ENCODE results near the gene ZDHHC12. TPM values are rescaled to one million over a fixed set of nuclear protein-coding genes. Genes with fewer than 3 reads are reported as not detected.

Gene ZDHHC12
- total RNA-seq, 1 experiment from 2014 or later, result 57.6 TPM

DNA sequence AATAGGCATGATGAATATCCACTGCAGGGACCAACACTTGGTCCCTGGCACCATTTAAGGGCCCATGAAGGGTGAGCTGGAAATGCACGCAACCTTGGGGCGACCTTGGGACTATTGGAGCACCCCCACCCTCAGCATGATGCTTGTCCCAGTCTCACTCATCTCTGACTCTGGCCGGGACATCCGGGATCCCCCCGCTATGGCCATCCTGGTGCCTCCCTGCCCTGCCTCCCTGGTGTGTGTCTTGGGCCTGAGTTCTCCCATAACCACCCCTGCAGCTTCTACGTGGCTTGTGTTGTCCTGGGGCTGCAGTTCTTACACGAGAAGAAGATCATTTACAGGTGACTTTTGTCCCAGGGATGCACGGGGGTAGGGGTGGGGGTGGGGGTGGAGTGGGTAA is 5.9 kb downstream of the ZDHHC12 start:
- TF ChIP-seq YY1 (IDR thresholded peaks at IDR 0.05; ENCODE audit: extremely low read depth, insufficient replicate concordance, low read depth, low read length), result no peak
- TF ChIP-seq FOSL1 (IDR thresholded peaks at IDR 0.05; ENCODE audit: low read depth), result no peak
- no peak for TF ChIP-seq POLR2A (IDR thresholded peaks at IDR 0.05; ENCODE audit: borderline replicate concordance, extremely low read depth, insufficient read depth, insufficient read length)
- no peak for TF ChIP-seq EGR1 (IDR thresholded peaks at IDR 0.05; ENCODE audit: low read depth)
- TF ChIP-seq SIN3A (IDR thresholded peaks at IDR 0.05; ENCODE audit: low read depth), result no peak
- TF ChIP-seq POLR2AphosphoS5 (IDR thresholded peaks at IDR 0.05; ENCODE audit: low read depth, low read length), result no peak
- no peak for TF ChIP-seq CEBPB (IDR thresholded peaks at IDR 0.05; ENCODE audit: low read depth)
- no peak for TF ChIP-seq ZFX (IDR thresholded peaks at IDR 0.05)
- no peak for TF ChIP-seq ZNF274 (IDR thresholded peaks at IDR 0.05; ENCODE audit: low read depth, low read length)
- no peak for TF ChIP-seq CBX3 (IDR thresholded peaks at IDR 0.05; ENCODE audit: low read depth)
- no peak for TF ChIP-seq ELF1 (IDR thresholded peaks at IDR 0.05; ENCODE audit: borderline replicate concordance, low read depth)
- TF ChIP-seq, protein P1, sequence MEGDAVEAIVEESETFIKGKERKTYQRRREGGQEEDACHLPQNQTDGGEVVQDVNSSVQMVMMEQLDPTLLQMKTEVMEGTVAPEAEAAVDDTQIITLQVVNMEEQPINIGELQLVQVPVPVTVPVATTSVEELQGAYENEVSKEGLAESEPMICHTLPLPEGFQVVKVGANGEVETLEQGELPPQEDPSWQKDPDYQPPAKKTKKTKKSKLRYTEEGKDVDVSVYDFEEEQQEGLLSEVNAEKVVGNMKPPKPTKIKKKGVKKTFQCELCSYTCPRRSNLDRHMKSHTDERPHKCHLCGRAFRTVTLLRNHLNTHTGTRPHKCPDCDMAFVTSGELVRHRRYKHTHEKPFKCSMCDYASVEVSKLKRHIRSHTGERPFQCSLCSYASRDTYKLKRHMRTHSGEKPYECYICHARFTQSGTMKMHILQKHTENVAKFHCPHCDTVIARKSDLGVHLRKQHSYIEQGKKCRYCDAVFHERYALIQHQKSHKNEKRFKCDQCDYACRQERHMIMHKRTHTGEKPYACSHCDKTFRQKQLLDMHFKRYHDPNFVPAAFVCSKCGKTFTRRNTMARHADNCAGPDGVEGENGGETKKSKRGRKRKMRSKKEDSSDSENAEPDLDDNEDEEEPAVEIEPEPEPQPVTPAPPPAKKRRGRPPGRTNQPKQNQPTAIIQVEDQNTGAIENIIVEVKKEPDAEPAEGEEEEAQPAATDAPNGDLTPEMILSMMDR (IDR thresholded peaks at IDR 0.05 in 2 of 3, conservative IDR thresholded peaks at IDR 0.05 in 1 of 3; ENCODE audit: borderline replicate concordance in 1 of 3, insufficient read depth in 1 of 3, low read depth in 2 of 3, low read length in 2 of 3), result no peak
- TF ChIP-seq JUND (IDR thresholded peaks at IDR 0.05), result no peak
- H3K27me3 ChIP-seq (ENCODE audit: insufficient read depth, low read length), result no peaks in the 10 kb centered on the region
- H3K9ac ChIP-seq (ENCODE audit: low read length), result no peak overlapping the region
- peaks cover 2% of the 10 kb centered on the region; the same call in 1 of the 2 replicates for H3K79me2 ChIP-seq (ENCODE audit: insufficient read depth, low read length)
- no peak overlapping the region for H3K27ac ChIP-seq (ENCODE audit: low read depth, low read length)
- peaks cover 4 to 5% of the 10 kb centered on the region in 2 experiments; a peak in 3 of 4 replicates for H3K36me3 ChIP-seq (ENCODE audit: control insufficient read depth in 1 of 2, insufficient read depth in 2 of 2, low read length in 2 of 2)
- H4K20me1 ChIP-seq (ENCODE audit: insufficient read depth), result no peaks in the 10 kb centered on the region
- H3K9me2 ChIP-seq (ENCODE audit: insufficient read depth), result no peaks in the 10 kb centered on the region
- intact Hi-C loops (cut with micrococcal nuclease), result no loop called here
- H2AFZ ChIP-seq (ENCODE audit: low read depth, low read length, poor library complexity, severe bottlenecking), result no peak overlapping the region
- DNase-seq (ENCODE audit: low read depth, low spot score) (no peak), ATAC-seq (no peak)
- no peaks in the 10 kb centered on the region for H3K9me3 ChIP-seq (ENCODE audit: control insufficient read depth in 1 of 2, insufficient read depth in 1 of 2, low read depth in 1 of 2, low read length in 2 of 2)
- H3K4me1 ChIP-seq (ENCODE audit: control insufficient read depth in 1 of 2, insufficient read depth in 2 of 2, low read length in 2 of 2), result peaks cover 5 to 11% of the 10 kb centered on the region in 2 experiments
- ChIA-PET POLR2A (no interaction called here), CTCF (no interaction called here), RAD21 (ENCODE audit: low non-redundant PET in 1 of 2, low total read pairs in 2 of 2, uncharacterized antibody in 2 of 2, unreplicated experiment in 2 of 2) (no interaction called here)
- no peak overlapping the region for H3K4me2 ChIP-seq (ENCODE audit: low read length)
- BruUV-seq (replicated peaks), result no TSS peak
- H3K4me3 ChIP-seq (replicated peaks in 1 of 2; ENCODE audit: low read depth in 1 of 2, low read length in 2 of 2), result no peak overlapping the region

Measured in HCT116 (cell line).